DOHH2 (cell line): ENCODE data around the gene TEN1.

Source experiments
- CTCF ChIP-seq: fragments of 200-600 bp; sonication (generic); IDR thresholded peaks from one replicate; pipeline ENCODE4 v1.5.1; 2014; ENCODE audit warnings: antibody characterized with exemption, mild to moderate bottlenecking, low read depth, low read length; ENCODE audit not compliant: poor library complexity, severe bottlenecking
- EZH2phosphoT487 ChIP-seq: fragments of 200-600 bp; sonication (generic); IDR thresholded peaks from 2 replicates; pipeline ENCODE4 v1.6.1; 2017; ENCODE audit warnings: borderline replicate concordance, mild to moderate bottlenecking, antibody characterized with exemption, low read length, moderate library complexity, mixed read lengths

- TF ChIP-seq CTCF (no peak), EZH2phosphoT487 (no peak)
Measured at GRCh38 chr17:75945211-75945610, 33.8 kb upstream of the TEN1 start.
